Right lobe of liver (tissue), 6 donors: ENCODE data around the gene MYO16. TPM values are rescaled to one million over a fixed set of nuclear protein-coding genes. Genes with fewer than 3 reads are reported as not detected.
"Not testable (repeated sequence)": the region's sequence is repeated elsewhere in the genome, so short reads cannot be mapped to it uniquely, and the experiment has no call there.

Experiments
- ATAC-seq, 4 donors: fragments of 200-7000 bp; cut with Tn5 transposase; one replicate each; pipeline ENCODE4 v1.9.1; 2020; ENCODE audit warnings: mild to moderate bottlenecking in 4 of 4, moderate library complexity in 4 of 4
- DNase-seq, 3 donors: peaks; one replicate each; pipeline ENCODE4 v3.0.0-alpha.2; 2020
- H3K27ac ChIP-seq, 3 donors: fragments of 200-600 bp; one replicate each; pipeline ENCODE4 v1.8.0; 2022
- H3K27me3 ChIP-seq, 2 donors: fragments of 200-600 bp; one replicate each; pipeline ENCODE4 v1.8.0; 2022
- H3K36me3 ChIP-seq, 4 donors: fragments of 200-600 bp; sonication (generic) in 1 of 4; one replicate each; pipeline versions ENCODE4 v1.5.1 to v1.8.0; 2017 to 2022; ENCODE audit warnings: control low read depth in 1 of 4
- H3K4me1 ChIP-seq, 4 donors: fragments of 200-600 bp; sonication (generic) in 1 of 4; one replicate each; pipeline versions ENCODE4 v1.5.1 to v1.8.0; 2017 to 2022; ENCODE audit warnings: control low read depth in 1 of 4
- H3K4me3 ChIP-seq, 3 donors: fragments of 200-600 bp; one replicate each; pipeline ENCODE4 v1.8.0; 2022
- H3K9me3 ChIP-seq, 4 donors: fragments of 200-600 bp; sonication (generic) in 1 of 4; one replicate each; pipeline versions ENCODE4 v1.5.1 to v1.8.0; 2017 to 2022; ENCODE audit warnings: control low read depth in 1 of 4
- POLR2A ChIP-seq: fragments of 450-650 bp; IDR thresholded peaks from one replicate; pipeline ENCODE4 v1.6.1; 2017; ENCODE audit warnings: antibody characterized with exemption, mild to moderate bottlenecking
- WGBS: methylation state at CpG from one replicate; pipeline ENCODE4 v1.1.6; 2018; ENCODE audit warnings: low coverage, low lambda C conversion rate; ENCODE audit not compliant: insufficient coverage; ENCODE audit errors: missing lambda C conversion rate; 5-methylcytosine and 5-hydroxymethylcytosine counted together
- intact Hi-C, 2 donors: fragments of 100-400 bp; cut with DNase I; formaldehyde crosslinking; loops; one replicate each; pipeline versions ENCODE4 v1.11.2 to v1.14.1; 2022
- total RNA-seq, 6 experiments: library from RNA; depleted of rRNA in 2 of 6; stranded (reverse); fragments of >200 nt in 2 of 6; fragmentation: NEBNext Ultra II Directional in 3 of 6; extraction: Animal tissue kit (Norgen Biotek cat#: 25700) in 3 of 6; gene quantifications; one replicate each; pipeline versions ENCODE4 v1.1.0 to v1.2.4, GENCODE V29; 2016 to 2023
- TF ChIP-seq, protein P1 (sequence below), 4 donors: fragments of 200-600 bp in 3 of 4; fragments of 450-650 bp in 1 of 4; IDR thresholded peaks; one replicate each; pipeline versions ENCODE4 v1.5.1 to v1.8.0; 2016 to 2022; ENCODE audit warnings: antibody characterized with exemption in 4 of 4, mild to moderate bottlenecking in 2 of 4
- donor health status: DM: no; HTN: yes; CAD: no.
- donor health status: DM: no; HTN: no; CAD: no.
- donor health status: DM: no; HTN: no; CAD: no.
- donor health status: DM: no; HTN: yes; CAD: no.
- donor health status: DM: no; HTN: yes; CAD: no.

Gene MYO16
- total RNA-seq, 6 experiments from 2014 or later, result 0.43 to 2.7 (median 0.93) TPM

- Histone ChIP-seq H3K36me3 (no peaks in the 10 kb centered on the region), H3K4me1 (no peaks in the 10 kb centered on the region), H3K4me3 (no peak overlapping the region), H3K27me3 (no peaks in the 10 kb centered on the region), H3K27ac (no peak overlapping the region), H3K9me3 (no peaks in the 10 kb centered on the region)
- ATAC-seq (peak in 2 of 4 donors; percentile 29 to 46), DNase-seq (no peak)
- TF ChIP-seq, protein P1, sequence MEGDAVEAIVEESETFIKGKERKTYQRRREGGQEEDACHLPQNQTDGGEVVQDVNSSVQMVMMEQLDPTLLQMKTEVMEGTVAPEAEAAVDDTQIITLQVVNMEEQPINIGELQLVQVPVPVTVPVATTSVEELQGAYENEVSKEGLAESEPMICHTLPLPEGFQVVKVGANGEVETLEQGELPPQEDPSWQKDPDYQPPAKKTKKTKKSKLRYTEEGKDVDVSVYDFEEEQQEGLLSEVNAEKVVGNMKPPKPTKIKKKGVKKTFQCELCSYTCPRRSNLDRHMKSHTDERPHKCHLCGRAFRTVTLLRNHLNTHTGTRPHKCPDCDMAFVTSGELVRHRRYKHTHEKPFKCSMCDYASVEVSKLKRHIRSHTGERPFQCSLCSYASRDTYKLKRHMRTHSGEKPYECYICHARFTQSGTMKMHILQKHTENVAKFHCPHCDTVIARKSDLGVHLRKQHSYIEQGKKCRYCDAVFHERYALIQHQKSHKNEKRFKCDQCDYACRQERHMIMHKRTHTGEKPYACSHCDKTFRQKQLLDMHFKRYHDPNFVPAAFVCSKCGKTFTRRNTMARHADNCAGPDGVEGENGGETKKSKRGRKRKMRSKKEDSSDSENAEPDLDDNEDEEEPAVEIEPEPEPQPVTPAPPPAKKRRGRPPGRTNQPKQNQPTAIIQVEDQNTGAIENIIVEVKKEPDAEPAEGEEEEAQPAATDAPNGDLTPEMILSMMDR (IDR thresholded peaks at IDR 0.05), result no peak
- TF ChIP-seq POLR2A, result no peak
- intact Hi-C loops, result loop anchor here in 1 of 2 donors (10.0 kb wide), 1 partner anchor 573 kb away; no protein-coding TSS in a partner anchor
- WGBS, result 11% methylated on average over 8 of the region's 8 CpGs
These were observed 268.5 kb downstream of the MYO16 start for GRCh38 chr13:108897955-108898354.

DNA sequence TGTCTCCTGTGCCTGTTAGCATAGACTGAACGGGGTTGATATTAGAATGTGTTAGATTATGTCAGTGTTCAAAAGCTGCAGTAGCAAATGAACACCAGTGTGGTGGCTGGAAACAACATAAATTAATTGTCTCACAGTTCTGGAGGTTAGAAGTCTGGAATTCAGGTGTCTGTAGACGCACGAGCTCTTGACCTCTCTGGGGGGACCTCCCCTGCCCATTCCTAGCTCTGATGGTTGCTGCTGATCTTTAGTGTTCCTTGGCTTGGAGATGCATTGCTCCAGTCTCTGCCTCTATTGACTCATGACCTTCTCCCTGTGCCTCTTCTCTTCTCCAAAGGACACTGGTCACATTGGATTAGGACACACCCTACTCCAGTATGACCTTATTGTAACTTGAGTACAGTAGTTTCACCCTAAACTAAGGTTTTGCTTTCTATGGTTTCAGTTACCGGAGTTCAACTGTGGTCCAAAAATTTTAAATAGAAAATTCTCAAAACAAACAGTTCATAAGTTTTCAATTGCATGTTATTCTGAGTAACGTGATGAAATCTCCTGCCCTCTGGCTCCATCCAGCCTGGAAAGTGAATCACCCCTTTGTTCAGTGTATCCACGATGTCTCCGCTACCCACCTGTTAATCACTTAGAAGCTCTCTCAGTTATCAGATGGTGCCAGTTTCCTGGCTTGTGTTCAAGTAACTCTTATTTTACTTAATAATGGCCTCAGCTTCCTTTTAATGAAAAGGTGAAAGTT, 273.2 kb downstream of the MYO16 start:
- no peak overlapping the region for H3K27ac ChIP-seq
- intact Hi-C loops, result no loop called here
- no peak for ATAC-seq

DNA sequence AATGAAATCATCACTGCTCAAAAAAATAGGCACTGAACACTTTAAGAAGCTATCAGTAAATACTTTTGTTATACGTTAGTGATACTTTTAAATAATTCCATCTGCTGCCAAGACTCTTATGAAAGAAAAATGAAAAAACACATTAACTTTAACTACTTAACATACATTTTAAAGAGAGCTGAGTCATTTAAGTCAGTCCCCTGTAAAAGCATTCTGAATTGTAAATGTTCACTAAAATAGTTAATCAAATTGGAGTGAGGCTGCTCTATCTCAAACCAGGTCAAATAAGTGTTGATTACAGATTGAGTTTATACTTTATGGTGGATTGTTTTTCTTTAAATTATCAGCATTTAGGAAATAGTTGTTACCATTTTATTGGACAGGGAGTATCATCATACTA, 274.2 kb downstream of the MYO16 start:
- intact Hi-C loops, result no loop called here

More for the DNA sequence above, 273.2 kb downstream of the MYO16 start:
- no peak for TF ChIP-seq POLR2A
- TF ChIP-seq, protein P1 (IDR thresholded peaks at IDR 0.05), result no peak
- H3K36me3 ChIP-seq, result no peaks in the 10 kb centered on the region
- H3K9me3 ChIP-seq, result no peaks in the 10 kb centered on the region
- no peaks in the 10 kb centered on the region for H3K4me1 ChIP-seq
- DNase-seq, result no peak
- H3K27me3 ChIP-seq, result no peaks in the 10 kb centered on the region
- no peak overlapping the region for H3K4me3 ChIP-seq
- WGBS, result 76% methylated on average over 5 of the region's 7 CpGs

DNA sequence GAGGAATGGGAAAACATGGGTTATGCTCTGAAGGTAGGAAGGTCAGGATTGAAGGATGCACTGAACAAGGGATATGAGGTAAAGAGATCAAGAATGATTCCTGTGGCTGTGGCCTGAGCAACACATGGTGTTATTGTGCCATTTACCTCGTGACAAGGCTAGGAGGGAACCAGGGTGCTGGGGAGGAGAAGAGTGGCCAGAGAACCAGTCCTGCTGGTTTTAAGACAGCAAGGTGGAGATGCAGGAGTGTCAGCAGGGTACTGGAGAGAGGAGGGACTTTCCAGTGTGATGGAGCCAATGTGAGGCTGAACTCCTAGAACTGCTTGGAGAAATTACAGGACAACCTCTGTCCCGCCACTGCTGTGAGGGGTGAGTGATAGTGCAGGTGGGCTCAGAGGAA, 282.4 kb downstream of the MYO16 start:
- no peak for TF ChIP-seq POLR2A
- TF ChIP-seq, protein P1 (IDR thresholded peaks at IDR 0.05), result no peak
- H3K27ac ChIP-seq, result no peak overlapping the region
- no peaks in the 10 kb centered on the region for H3K27me3 ChIP-seq
- H3K4me3 ChIP-seq, result no peak overlapping the region
- no peaks in the 10 kb centered on the region for H3K9me3 ChIP-seq
- intact Hi-C loops, result no loop called here
- ATAC-seq (no peak), DNase-seq (no peak)
- H3K4me1 ChIP-seq, result peaks cover 0 to 16% (median 3%) of the 10 kb centered on the region in 4 donors
- H3K36me3 ChIP-seq, result no peaks in the 10 kb centered on the region
- 60% methylated on average over 1 of the region's 2 CpGs for WGBS

More for the DNA sequence above, 274.2 kb downstream of the MYO16 start:
- WGBS, result 70% methylated on average over 1 of the region's 1 CpG
- Histone ChIP-seq H3K4me3 (no peak overlapping the region), H3K27ac (no peak overlapping the region), H3K36me3 (no peaks in the 10 kb centered on the region), H3K4me1 (no peaks in the 10 kb centered on the region), H3K9me3 (no peaks in the 10 kb centered on the region), H3K27me3 (no peaks in the 10 kb centered on the region)
- DNase-seq (no peak), ATAC-seq (no peak)
- no peak for TF ChIP-seq POLR2A
- TF ChIP-seq, protein P1 (IDR thresholded peaks at IDR 0.05), result no peak

DNA sequence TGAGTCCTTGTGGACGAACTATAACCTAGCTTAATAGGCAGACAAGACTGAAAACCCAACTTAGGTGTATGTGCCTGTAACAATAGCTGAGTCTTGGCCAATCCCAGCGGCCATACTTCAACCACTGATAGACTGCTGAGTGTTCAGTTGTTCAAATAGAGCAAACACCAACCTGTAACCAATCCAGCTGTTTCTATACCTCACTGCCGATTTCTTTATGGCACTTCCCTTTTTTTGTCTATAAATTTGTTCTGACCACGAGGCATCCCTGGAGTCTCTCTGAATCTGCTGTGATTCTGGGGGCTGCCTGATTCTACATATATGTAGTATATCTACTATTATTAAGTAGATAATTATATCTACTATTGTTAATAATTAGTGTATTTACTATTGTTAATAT, 284.3 kb downstream of the MYO16 start:
- intact Hi-C loops, ATAC-seq: not testable (repeated sequence)
- WGBS, result 73% methylated on average over 4 of the region's 4 CpGs

More for the DNA sequence above, 284.3 kb downstream of the MYO16 start:
- peaks cover 0 to 32% (median 10%) of the 10 kb centered on the region in 4 donors for H3K4me1 ChIP-seq
- H3K27me3 ChIP-seq, DNase-seq, H3K27ac ChIP-seq, H3K9me3 ChIP-seq, H3K4me3 ChIP-seq, H3K36me3 ChIP-seq: not testable (repeated sequence)
